Stimulated activated CD4-positive, alpha-beta T cell treated with anti-CD3 and anti-CD28 coated beads, Interleukin-4, amount 100 ng/mL, for 1 hour (primary cell): ENCODE data around the gene GNG14.
"Not testable (repeated sequence)": the region's sequence is repeated elsewhere in the genome, so short reads cannot be mapped to it uniquely, and the experiment has no call there.

Experiments
- DNase-seq: peaks from one replicate; pipeline ENCODE4 v3.0.0-alpha.2; 2020

Gene GNG14

DNA sequence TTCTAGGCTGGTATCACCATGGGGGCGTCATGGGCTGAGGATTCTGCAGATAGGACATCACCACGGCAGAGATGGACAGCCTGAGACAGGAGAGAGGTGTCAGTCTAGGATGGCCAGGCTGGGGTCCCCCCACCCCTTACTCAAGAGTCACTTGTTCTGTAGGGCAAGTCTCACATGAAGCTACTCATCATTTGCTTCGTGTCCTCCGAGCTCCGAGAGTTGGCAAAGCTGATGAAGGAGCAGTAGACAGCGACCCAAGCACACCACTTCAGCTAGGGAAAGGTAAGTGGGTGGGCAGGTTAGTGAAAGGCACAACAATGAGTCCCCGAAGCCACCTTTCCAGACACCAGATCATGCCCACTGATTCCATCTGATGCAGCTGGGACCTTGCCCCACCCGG lies 19.5 kb upstream of the GNG14 start:
- DNase-seq, result no peak

- DNase-seq, result peak; percentile 70
Measured at GRCh38 chr19:12668932-12669269, 18.9 kb upstream of the GNG14 start.

- peak; percentile 74 for DNase-seq
Measured at GRCh38 chr19:12669270-12670158, 18.3 kb upstream of the GNG14 start.

DNA sequence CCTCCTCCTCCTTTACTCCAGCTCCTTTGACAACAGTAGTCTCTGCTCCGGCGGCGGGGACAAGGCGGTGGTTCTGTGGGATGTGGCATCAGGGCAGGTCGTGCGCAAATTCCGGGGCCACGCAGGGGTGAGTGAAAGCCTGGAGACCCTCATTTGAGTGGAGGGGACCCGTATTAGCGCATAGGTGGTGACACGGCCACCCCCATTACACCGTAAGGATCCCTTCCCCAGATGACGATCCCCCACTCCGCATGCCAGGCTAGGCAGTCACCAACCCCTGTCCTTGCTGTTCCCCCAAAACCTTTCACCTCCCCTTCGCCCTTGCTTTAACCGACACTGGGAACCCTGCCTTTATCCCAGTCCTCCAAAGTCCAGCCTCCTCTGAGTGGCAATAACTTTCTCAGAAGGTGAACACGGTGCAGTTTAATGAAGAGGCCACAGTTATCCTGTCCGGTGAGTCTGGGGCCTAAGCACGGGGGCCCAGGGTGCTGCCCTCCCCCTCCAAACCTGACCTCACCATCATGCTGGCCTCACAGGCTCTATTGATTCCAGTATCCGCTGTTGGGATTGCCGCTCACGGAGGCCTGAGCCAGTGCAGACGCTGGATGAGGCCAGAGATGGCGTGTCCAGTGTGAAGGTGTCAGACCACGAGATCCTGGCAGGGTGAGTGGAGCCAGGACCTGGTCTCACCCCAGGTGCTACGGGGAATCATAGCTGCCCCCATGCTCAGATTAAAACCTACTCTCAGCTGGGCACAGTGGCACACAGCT lies 17.5 kb upstream of the GNG14 start:
- no peak for DNase-seq

DNA sequence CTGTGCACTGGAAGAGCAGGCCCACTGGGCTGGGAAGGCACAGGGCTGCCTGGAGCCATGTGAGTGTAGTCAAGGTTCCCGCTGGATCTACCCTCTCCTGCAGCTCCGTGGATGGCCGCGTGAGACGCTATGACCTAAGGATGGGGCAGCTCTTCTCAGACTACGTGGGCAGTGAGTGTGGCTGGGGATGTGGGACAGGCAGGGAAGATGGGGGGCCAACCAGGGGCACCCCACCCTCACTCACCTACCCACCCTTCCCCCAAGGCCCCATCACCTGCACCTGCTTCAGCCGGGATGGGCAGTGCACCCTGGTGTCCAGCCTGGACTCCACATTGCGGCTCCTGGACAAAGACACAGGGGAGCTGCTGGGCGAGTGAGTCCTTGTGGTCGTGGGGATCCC lies 15.1 kb upstream of the GNG14 start:
- no peak for DNase-seq

DNA sequence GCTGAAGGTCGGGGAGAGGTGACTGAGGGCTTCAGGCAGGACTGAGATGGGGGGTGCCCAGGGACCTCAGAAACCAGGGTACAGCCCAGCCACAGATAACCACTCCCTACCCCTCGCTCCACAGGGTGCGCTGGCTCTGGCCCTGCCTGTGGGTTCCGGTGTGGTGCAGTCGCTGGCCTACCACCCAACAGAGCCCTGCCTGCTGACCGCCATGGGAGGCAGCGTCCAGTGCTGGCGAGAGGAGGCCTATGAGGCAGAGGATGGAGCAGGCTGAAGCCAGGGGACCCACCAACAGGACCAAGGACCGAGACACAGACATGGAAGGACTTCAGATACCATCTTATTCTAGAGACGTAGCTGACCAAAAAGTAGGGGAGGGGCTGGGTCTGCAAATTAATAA lies 12.4 kb upstream of the GNG14 start:
- DNase-seq, result no peak

- DNase-seq, result no peak
Measured at GRCh38 chr19:12675940-12676339, 11.9 kb upstream of the GNG14 start.

DNA sequence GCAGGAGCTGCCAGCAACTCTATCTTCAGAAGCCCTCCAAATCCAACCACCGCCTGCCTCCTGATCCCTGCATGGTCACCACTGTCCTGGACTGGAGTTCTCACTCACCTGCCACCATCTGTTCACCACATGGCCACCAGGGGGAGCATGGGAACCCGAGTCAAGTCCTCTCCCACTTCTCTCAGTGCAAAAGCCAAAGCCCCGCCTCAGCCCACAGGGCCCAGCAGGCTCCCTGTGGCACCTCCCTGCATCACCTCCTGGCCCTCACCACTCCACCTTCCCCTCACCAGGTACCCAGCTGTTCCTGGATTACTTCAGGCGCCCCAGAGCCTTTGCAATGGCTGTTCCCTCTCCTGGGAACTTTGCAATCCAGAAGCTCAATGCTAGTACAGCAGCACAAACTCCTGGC lies 11.4 kb upstream of the GNG14 start:
- peak; percentile 88 for DNase-seq

DNA sequence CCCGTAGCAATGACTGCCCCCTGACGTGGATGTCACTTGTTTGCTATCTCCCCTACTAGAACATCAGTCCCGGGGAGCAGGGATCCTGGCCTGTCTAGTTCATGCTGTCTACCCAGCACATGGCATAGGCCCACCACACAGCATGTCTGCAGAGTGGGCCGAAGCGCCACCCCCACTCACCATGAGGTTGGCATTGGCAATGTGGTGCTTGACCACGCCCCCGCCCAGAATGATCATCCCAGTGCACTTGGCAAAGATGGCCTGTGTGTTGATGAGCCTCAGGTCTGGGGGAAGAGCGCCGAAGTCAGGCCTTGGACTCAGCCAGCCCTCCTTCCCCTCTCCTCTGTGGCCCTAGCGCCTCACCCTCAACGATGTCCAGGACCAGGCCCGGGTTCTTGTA lies 10.9 kb upstream of the GNG14 start:
- no peak for DNase-seq

DNA sequence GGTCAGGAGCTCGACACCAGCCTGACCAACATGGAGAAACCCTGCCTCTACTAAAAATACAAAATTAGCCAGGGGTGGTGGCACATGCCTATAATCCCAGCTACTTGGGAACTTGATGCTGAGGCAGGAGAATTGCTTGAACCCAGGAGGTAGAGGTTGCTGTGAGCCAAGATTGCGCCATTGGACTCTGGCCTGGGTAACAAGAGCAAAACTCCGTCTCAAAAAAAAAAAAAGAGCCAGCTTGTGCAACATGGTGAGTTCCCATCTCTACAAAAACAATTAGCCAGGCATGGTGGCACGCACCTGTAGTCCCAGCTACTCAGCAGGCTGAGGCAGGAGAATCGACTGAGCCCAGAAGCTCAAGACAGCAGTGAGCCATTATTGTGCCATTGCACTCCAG lies 9.8 kb upstream of the GNG14 start:
- DNase-seq, result not testable (repeated sequence)

DNA sequence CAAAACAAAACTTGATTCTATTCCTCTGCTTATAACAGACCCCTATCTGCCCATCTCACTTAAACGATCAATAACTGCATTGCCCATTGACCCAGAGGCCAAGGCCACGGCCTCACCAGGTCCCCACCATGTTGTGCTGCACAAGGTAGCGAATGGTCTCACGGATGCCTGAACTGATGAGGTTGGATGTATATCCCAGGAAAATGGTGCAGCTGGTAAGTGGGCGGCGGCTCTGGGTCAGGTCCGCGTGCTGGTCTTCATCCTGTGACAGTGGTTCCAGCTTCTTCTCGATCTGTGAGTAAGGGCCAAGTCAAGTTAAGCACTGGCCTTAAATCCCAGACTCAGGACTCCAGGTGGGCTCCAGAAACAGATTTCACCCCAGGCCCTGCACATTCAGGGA lies 7.8 kb upstream of the GNG14 start:
- no peak for DNase-seq

DNA sequence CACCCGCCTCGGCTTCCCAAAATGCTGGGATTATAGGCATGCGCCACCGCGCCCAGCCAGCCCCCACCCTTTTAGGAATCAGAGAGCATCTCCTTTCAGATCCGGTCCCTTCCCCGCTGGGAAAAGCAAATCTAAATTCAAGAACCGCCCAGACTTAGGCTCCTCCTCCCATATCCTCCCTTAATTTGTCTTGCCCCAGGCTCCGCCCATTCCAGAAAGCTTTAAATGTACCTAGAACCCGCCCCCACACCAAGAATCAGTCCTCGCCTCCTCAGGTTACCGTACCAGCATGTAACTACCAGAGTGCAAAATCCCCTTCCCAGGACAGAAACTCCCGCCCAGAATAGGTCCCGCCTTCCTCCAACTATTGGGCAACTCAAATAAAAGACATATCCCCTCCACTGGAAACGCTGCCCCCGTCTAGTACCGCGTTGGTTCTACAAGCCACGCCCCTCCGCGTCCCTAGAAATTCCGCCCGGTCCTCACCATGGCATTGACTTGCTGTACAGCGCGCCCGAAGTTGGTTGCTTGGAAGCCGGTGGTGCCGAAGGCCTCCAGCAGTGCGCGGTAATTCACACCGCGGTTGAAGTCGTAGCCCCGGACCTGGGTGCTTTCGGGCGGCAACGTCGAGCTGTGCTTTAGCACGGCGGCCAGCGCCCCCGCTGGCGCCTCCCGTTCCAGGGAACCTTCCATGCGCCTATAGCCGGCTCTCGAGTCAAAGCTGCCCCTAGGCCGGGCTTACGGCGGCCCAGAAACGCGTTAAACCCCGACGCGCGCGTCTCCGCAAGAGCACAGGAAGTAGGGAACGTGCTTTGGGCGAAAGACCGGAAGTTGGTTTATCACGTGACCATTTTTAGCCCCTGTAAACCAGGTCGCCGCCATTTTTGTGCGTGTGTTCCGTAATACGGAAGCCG lies 6.5 kb upstream of the GNG14 start, which contains the start of gene DHPS:
Gene DHPS, minus strand, starts transcription at position 807 of the 914 bp plus-strand sequence. Its CDS starts 114 bp downstream, at position 693.
- DNase-seq, result peak; percentile 83

DNA sequence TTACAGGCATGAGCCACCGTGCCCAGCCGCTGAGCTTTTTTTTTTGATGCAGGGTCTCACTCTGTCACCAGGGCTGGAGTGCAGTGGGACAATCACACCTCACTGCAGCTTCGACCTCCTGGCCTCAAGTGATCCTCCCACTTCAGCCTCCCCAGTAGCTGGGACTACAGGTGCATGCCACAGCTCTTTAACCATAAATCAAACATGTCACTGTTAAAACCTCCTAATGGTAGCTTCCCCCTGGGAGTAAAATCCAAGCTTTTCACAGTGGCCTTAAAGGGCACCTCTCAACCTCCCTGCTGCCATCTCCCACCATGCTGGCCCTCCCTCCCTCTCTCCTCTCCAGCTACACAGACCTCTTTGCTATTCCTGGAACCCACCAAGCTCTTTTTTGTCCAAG lies 2.0 kb upstream of the GNG14 start:
- no peak for DNase-seq

DNA sequence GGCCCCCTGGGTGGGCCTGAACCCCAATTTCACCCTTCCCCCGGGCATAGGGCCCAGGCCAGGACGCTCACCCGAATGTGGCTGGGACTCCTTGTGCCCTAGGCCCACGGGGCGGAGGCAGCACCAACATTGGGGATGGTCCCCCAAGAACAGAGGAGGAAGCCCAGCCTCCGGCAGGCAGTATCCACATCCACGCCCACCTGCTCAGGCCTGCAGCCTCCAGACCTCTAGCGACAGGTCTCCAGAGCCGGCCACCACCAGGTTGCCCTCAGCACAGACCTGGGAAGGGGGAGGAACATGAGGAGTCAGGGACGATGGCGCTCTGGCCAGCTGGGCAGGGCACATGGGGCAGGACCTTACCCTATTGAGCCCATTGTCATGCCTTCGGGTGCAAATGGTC lies 1.2 kb downstream of the GNG14 start:
- no peak for DNase-seq

DNA sequence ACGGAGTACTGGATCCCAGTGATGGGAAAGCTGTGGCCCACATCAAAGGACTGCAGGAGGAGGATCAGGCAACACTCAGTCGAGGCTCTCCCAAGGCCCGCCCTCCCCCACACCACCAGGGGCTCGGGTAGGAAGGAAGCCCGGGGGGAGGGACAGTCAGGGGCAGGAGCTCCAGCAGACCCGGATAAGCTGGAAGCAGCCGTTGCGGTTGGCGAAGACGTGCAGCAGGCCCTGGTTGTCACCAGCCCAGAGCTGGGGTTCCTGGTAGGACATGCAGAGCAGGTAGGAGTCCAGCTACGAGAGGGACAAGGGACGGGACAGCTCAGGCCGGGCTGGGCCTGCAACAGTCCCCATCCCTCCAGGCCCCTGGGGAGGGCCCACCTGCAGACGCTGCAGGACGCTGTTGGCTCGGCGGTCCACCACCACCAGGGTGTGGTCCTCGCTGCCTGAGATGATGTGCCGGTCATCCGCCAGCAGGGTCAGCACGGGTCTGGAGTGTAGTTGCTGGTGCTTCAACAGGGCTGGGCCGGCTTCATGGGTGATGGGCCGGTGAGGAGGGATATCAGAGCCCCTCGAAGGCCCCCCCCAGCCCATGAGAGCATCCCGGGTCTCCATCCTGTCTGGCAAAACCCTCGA lies 1.9 kb downstream of the GNG14 start:
- DNase-seq, result no peak

- DNase-seq, result no peak
Measured at GRCh38 chr19:12692960-12693359, 5.2 kb downstream of the GNG14 start.

- no peak for DNase-seq
Measured at GRCh38 chr19:12694641-12695040, 6.8 kb downstream of the GNG14 start.

DNA sequence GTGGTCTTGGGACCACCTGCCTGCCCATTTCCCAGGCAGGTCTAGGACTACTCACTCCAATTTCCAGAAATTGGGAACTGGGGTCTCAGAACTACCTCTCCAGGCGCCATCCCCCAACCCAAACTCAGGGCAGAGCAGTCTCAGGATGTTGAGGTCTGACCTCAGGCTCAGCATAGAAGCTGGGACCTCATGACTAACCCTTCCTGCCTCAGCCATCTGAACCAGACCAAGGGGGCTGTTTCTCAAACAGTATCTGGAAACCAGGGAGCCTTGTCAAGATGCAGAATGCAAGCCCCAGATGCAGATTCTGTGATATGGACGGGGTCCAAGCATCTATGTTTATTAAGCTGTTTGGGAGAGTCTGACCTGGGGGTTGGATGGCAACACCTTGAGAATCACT lies 7.3 kb downstream of the GNG14 start:
- DNase-seq, result no peak

DNA sequence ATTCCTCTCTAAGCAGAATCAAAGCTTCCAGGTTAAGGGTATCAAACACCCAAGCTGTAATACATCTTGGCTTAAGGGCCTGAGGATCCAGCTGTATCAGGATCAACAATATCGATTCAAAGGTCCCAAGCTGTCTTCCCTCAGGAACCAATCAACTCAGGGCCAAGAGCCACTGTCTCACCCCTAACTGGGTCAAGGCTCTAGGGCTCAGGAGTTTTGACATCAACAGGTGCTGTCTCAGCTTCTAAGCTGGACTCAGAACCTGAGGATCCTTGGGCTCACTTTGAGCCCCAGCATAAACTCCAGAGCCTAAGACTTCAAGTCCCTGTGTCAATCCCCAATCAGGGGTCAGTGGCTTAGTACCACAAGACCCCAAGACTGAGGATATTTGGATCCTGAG lies 7.7 kb downstream of the GNG14 start:
- DNase-seq, result no peak

DNA sequence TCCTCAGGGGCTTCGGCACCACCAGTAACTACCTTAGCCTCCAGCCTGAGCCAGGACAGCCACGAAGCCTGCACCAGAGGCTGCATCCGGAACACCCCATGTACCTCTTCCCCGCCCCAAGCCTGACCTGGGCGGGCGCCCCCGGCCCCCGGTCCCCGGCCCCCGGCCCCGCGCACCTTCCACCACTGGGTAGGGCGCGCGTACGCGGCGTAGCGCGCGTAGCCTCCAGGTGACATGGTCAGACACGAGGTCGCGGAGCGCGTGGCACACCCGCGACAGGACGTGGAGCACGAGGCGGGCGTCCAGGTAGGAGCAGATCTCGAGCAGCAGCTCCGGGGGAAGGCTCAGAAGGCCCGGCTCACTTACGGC lies 8.2 kb downstream of the GNG14 start:
- DNase-seq, result peak; percentile 18

- peak; percentile 98 for DNase-seq
Measured at GRCh38 chr19:12696366-12697335, 8.9 kb downstream of the GNG14 start, which contains the start of gene FBXW9. Gene FBXW9 (minus strand): TSS chr19:12696631. CDS start chr19:12696581, 50 bp downstream.
